GM18907 (cell line): Measurements from ENCODE around the gene YIF1B.
"Not testable (repeated sequence)": the region's sequence is repeated elsewhere in the genome, so short reads cannot be mapped to it uniquely, and the experiment has no call there.

Experiments
- ATAC-seq: cut with Tn5 transposase; IDR thresholded peaks from one replicate; pipeline ENCODE4 v1.9.1; 2021; ENCODE audit warnings: mild to moderate bottlenecking, moderate library complexity; ENCODE audit not compliant: unreplicated experiment

Gene YIF1B

DNA sequence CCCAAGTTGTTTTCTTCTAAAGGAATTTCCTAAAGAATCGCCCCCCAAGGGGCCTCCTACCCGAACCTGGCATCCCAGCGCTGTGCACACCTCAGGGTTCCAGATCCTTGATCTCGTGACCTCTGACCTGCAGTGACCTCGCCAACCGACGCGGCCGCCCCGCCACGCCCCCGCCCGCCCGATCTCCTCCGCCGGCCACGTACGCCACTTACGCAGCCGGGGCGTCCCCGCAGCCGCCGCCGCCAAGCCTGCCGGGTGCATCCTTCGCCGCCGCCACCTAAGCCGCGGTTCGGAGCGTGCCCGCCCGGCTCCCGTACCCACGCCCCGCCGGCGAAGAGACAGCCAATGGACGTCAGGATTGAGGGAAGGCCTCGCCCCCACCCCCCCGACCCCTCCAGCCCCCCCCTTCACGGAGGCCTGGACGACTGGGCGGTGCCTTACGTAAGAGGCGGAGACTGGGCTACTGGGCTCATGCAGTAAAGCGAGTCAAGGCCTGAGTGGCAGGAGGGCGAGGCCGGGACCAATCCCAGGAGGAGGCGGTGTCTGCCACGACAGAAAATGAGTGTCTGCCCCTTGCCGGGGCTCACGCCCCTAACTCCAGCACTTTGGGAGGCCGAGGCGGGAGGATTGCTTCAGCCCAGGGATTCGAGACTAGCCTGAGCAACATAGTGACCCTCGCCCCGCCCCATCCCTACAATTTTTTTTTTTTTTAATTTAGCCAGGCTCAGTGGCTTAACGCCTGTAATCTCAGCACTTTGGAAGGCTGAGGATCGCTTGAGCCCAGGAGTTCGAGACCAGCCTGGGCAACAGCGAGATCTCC, at the start of gene YIF1B:
YIF1B (minus strand) TSS at position 291 of the 820 bp plus-strand sequence; CDS start at position 261, 30 bp downstream.
- peak; percentile 89 for ATAC-seq

DNA sequence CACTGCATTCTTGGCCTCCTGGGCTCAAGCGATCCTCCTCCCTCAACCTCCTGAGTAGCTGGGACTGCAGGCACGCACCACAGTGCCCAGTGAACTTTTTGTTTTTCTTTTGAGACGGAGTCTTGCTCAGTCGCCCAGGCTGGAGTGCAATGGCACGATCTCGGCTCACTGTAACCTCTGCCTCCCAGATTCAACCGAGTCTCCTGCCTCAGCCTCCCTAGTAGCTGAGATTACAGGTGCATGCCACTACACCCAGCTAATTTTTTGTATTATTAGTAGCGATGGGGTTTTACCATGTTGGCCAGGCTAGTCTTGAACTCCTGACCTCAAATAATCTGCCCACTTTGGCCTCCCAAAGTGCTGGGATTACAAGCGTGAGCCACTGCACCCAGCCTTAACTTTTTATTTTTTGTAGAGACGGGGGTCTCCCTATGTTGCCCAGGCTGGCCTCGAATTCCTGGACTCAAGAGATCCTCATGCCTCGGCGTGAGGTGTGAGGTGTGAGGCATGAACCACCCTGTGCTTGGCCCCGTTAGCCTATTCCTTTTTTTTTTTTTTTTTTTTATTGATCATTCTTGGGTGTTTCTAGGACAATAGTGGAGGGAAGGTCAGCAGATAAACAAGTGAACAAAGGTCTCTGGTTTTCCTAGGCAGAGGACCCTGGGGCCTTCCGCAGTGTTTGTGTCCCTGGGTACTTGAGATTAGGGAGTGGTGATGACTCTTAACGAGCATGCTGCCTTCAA, 47.4 kb upstream of the YIF1B start:
- ATAC-seq = not testable (repeated sequence)

GRCh38 chr19:38362076-38362945, 46.6 kb upstream of the YIF1B start:
- ATAC-seq = peak; percentile 47

DNA sequence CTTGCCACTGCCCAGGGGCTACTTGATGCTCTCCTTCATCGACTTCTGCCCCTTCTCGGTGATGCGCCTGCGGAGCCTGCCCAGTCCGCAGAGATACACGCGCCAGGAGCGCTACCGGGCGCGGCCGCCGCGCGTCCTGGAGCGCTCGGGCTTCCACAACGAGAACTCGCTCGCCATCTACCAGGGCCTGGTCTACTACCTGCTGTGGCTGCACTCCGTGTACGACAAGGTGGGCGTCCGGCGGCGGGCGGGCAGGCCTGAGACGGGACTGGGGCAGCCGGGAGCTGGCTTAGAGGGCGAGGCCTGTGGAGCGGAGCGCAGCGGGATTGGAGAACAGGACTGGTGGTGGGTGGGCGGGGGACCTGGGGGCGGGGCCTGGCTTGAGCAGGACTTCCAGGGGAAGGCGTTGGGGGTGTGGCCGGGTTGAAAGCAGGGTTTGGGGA, 45.9 kb upstream of the YIF1B start:
- ATAC-seq = peak; percentile 49

DNA sequence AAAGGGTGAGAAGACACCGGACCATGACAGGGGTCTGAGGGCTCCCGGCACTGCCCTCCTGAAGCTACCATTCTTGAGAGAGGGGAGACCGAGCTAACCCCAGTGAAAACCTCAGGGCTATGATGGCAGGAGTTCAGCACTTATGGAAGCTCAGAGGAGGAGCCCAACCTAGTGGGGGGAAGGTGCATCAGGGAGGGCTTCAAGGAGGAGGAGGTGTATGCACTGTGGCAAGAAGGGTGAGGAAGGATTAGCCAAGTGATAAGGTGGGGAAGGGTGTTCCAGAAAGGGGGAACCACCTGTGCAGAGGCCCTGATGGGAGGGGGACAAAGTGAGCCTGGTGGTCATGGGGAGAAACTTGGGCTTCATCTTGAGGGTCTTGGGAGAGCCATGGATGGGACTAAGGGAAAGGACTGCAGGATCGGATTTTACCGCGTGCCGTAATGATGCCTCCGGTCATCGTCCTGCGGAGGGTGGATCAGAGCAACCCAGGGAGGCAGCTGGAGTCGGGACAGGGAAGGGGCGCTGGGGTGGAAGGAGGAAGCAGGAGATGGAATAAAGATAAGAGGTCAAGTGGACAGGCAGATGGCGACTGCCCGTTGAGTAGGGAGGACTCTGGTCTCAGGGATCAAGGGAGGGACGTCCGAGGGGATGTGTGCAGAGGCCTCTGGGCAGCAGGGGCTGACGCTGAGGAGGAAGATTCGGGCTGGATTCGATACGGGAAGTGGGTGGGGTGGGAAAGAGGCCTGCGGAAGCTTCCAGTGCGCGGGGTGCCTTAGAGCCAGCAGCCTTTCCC, 45.3 kb upstream of the YIF1B start:
- no peak for ATAC-seq

DNA sequence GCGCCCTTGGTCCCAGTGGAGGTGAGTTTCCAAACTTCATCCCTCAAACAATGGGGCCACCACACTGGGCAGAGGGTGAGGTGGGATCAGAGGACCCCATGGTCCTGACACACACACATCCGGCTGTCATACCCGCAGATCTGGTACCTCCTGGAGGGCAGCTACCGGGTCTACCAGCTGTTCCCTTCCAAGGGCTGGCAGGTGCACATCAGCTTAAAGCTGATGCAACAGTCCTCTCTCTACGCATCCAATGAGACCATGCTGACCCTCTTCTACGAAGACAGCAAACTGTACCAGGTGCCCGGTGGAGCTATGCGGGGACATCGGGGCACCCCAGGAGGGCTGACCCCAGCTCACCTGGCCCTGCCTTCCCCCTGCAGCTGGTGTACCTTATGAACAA, 44.6 kb upstream of the YIF1B start:
- ATAC-seq = no peak

DNA sequence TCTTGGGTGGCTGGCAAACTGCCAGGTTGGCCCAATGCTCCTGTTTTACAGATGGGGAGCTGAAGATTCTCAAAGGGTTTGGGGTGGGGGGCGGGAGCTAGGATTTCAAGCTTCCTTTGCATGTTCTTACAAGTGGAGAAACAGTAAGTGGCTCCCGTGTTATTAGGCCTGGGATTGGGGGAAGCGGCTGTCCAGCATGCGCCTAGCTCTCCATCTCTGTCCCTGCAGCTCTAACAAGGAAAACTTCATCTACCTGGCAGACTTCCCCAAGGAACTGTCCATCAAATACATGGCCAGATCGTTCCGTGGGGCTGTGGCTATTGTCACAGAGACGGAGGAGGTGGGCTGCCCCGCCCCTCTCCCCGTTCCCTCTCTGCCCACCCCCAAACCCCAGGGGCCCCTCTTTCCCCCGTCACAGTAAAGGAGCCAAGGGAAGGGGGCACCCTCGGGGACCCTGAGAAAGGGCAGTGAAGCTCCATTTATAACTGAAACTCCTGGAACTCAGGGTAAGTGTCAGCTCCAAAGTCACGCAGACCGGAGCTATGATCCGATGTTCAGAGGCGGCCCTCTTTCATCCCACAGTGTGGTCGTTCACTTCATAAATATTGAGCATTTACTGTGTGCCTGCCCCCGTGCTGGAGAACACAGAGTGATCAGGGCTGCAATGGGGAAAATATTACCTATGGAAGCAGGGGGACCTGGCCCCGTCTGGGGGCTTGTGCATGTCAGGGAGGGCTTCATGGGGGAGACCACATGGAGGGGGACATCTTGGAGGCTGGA, 43.7 kb upstream of the YIF1B start:
- no peak for ATAC-seq

GRCh38 chr19:38358071-38358470, 42.3 kb upstream of the YIF1B start:
- ATAC-seq = no peak

DNA sequence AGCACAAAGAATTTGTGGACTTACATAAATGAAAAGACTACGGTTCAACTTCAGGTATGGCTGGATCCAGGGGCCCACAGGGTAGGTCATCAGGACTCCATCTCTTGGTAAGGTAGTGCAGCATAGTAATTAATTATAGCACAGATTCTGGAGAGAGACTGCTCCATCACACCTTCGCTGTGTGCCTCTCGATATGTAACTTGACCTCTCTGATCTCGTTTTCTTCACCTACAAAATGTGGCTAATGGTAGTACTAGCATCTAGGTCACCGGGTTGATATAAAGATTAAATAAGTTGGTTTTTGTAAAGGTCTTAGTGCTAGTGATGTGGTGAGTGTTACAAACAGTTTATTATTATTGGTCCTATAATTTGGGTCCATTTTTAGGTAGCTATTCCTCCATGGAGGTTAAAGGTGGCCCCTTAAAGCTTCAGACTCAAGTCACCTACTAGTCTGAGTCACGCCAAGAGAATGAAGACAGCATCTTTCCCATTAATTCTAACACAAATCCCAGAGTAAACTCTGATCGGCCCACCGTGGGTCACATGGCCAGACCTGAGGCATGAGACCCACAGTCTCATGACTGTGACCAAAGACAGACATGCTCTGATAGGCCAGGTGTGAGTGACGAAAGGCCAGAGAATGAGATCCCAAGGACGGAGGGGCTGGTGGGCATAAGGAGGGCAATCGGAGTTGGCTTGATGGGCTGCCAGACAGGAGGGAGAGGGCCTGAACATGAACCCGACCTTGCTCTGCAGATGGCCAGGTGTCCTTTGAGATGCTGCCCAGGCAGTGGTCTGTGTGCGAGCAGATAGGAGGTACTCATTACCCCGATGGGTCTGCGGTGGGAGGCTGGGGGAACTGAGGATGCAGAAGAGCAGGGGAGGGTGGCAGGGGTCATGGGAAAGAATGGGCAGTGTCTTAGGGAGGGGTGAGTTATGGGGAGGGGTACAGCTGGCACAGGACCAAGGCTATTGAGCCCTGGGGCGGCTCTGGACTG, 40.3 kb upstream of the YIF1B start:
- no peak for ATAC-seq

GRCh38 chr19:38352611-38353010, 36.9 kb upstream of the YIF1B start:
- no peak for ATAC-seq

DNA sequence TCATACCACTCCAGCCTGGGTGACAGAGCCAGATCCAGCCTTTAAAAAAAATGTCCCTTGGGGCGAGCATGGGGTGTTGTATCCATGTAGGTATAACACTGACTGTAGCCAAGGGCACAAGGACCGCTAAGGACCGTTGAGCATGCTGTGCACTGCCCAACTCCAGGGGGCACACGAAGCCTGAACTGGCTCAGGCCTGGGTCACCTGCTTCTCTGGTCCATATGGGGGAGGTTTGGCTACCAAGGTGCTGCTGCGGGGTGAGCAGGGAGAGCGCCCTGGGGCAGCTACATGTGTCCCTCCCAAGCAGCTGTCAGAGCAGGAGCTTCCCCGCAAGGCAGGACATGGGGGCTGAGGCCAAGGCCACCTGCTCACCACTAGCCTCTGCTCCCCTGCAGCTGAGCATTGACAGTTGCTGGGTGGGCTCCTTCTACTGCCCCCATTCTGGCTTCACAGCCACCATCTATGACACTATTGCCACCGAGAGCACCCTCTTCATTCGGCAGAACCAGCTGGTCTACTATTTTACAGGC, 36.2 kb upstream of the YIF1B start:
- no peak for ATAC-seq

- ATAC-seq = no peak
These were observed 35.1 kb upstream of the YIF1B start for GRCh38 chr19:38350883-38351282.

DNA sequence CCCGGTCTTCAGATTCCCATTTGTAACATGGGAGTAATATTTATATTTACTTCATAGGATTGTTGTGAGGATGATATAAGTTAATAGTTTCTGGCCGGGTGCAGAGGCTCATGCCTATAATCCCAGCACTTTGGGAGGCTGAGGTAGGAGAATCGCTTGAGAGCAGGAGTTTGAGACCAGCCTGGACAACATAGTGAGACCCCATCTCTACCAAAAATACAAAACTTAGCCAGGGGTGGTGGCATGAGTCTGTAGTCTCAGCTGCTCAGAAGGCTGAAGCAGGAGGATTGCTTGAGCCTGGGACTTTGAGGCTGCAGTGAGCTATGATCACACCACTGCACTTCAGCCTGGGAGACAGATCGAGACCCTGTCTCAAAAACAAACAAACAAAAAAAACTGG, 31.1 kb upstream of the YIF1B start:
- no peak for ATAC-seq

DNA sequence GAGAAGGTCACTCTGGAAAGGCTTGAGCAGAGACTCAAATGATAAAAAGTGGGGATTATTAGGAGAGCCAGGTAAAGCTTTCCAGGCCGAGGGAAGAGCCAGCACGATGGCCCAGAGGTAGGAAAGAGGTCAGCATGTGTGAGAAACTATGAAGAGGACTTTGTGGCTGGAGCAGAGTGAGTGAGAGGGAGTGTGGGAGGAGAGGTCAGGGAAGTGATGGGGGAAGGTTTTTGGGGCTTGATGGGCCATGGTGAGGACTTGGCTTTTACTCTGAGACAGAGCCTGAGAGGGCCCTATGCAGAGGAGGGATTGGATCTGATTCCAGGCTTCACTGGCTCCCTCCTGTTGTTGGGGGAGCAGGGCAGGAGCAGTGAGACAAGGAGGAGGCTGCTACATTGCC, 25.2 kb upstream of the YIF1B start:
- ATAC-seq = no peak

DNA sequence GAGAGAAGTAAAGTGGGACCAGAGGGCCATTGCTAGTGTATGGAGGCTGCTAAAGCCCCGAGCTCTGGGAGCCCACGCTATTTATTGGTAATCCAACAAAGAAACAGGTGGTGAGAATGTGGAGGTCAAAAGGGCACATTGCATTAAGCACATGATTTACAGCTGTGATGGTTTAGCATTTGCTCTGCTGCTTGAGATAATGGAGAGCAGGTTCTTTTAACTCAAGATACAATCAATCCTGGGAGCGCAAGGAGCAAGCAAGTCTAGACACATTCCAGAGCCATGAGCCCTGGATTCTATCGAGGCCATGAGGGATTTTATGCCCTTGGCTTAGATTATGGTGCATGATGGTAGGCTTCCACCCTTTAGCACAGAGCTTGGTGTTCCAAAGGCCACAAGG, 23.3 kb upstream of the YIF1B start:
- not testable (repeated sequence) for ATAC-seq

- no peak for ATAC-seq
These were observed 21.6 kb upstream of the YIF1B start for GRCh38 chr19:38337360-38337653.

GRCh38 chr19:38336638-38337359, 21.1 kb upstream of the YIF1B start:
- ATAC-seq = peak; percentile 50
